ENCODE data around the gene SRGAP3.

The SRGAP3 gene

DNA sequence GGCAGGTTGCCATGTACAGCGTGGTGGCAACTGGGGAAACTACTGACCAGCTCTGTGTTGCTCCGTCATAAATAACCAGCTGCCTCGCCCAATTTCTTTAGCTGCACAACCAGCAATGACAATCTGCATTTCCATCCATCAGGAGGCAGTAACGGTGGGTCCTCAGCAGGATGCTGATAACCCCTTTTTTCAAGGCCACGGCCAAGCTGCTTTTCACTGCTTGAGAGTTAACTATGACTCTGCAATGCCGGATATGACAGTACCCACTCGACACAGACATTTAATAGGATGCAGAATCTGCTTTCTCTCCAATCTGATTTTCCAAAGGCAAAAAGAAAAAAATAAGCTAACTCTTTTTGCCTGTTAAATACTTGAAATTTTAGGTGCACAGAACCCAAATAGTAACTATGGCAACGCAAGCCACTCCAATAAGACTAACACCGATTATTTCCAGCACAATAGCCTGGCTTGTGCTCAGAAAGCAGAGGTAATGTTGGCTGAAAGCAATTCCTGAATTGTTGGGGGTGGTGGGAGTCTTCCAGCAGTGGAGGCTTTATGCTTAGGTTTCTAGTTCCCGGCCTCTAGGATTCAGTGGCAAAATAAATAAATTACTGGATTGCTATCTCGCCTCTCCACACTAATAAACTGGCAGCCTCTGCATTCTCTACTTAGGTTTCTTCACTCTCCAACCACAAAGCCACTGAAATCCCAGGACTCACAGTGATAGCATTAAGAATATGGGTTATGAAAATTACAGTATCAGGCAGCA lies 31.2 kb upstream of the SRGAP3 start:
- Histone ChIP-seq H3K27ac (ENCODE audit: low read depth, low read length, severe bottlenecking) (peak overlapping the region; percentile 92), H3K9me3 (ENCODE audit: control insufficient read depth, low read length) (no peaks in the 10 kb centered on the region), H3K36me3 (ENCODE audit: control insufficient read depth, insufficient read depth, low read length) (no peaks in the 10 kb centered on the region), H3K4me1 (ENCODE audit: control insufficient read depth, insufficient read depth, low read length, poor library complexity, severe bottlenecking) (peaks cover 7% of the 10 kb centered on the region), H3K4me3 (ENCODE audit: extremely low read depth, insufficient read depth, low read length, poor library complexity, severe bottlenecking) (no peak overlapping the region)
- 60 to 66% methylated on average over 6 to 8 of the region's 11 CpGs for WGBS, 2 experiments (ENCODE audit: insufficient coverage in 2 of 2)

DNA sequence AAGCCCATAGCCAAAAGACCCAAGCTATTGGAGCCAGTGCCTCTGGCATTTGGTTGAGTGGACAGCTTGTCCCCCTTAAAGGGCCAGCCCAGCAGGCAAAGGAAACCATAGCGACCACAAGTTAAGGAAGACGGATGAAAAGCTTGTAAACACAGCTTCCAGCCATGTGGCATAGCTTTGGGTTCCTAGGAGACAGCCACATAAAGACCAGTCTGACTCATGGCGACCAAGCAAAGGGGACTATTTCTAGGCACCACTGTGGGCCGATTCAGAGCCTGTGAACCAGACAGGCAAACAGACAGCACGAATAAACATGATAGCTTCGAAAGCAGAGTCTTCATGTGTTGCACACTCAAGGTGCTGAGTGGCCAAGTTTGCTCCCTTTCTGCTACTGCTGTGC lies 30.5 kb upstream of the SRGAP3 start:
- 49% methylated on average over 6 of the region's 6 CpGs for whole genome bisulfite sequencing, 2 experiments (ENCODE audit: insufficient coverage in 2 of 2)
- H3K36me3 ChIP-seq (ENCODE audit: control insufficient read depth, insufficient read depth, low read length) = no peaks in the 10 kb centered on the region
- peaks cover 7% of the 10 kb centered on the region for H3K4me1 ChIP-seq (ENCODE audit: control insufficient read depth, insufficient read depth, low read length, poor library complexity, severe bottlenecking)
- peak overlapping the region; percentile 92 for H3K27ac ChIP-seq (ENCODE audit: low read depth, low read length, severe bottlenecking)
- H3K9me3 ChIP-seq (ENCODE audit: control insufficient read depth, low read length) = no peaks in the 10 kb centered on the region
- no peak overlapping the region for H3K4me3 ChIP-seq (ENCODE audit: extremely low read depth, insufficient read depth, low read length, poor library complexity, severe bottlenecking)

DNA sequence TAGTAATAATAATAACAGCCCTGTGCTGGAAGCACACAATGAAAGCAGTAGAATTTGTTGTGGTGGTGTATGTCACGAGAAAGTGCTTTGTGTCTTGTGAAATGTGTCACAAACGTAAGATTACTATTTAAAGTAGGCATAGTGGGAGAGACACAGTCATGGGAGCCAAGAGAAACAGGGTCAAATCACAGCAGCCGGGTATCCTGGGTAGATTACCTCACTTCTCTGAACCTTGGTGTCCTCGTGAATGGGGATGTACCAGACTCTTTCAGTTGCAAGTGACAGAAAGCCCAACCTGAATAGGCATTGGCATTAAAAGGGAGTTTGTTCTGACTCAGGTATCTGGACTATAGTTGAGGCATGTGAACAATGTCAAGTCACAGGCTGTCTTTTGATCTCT lies 29.1 kb upstream of the SRGAP3 start:
- Histone ChIP-seq H3K27ac (ENCODE audit: low read depth, low read length, severe bottlenecking) (no peak overlapping the region), H3K9me3 (ENCODE audit: control insufficient read depth, low read length) (no peaks in the 10 kb centered on the region), H3K36me3 (ENCODE audit: control insufficient read depth, insufficient read depth, low read length) (no peaks in the 10 kb centered on the region), H3K4me3 (ENCODE audit: extremely low read depth, insufficient read depth, low read length, poor library complexity, severe bottlenecking) (no peak overlapping the region), H3K4me1 (ENCODE audit: control insufficient read depth, insufficient read depth, low read length, poor library complexity, severe bottlenecking) (peaks cover 7% of the 10 kb centered on the region)
- WGBS, 2 experiments (ENCODE audit: insufficient coverage in 2 of 2) = 73 to 78% methylated on average over 4 of the region's 4 CpGs

DNA sequence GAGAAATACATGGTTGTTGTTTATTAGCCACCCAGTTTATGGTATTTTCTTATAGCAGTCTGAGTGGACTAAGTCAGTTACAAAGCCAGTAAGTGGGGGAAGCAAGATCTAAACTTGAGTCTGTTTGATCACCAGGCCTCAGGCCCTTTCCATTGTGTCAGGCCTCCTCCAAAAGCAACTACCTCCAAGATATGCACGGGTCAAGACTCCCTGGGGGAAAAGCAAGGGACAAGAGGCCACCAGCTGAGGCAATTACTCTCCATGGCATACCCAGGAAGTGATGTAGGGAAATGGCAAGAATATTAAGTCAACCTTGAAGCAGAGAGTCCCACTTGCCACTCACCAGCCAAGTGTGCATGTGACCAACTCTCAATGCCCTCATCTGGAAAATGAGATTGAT lies 28.6 kb upstream of the SRGAP3 start:
- H3K4me1 ChIP-seq (ENCODE audit: control insufficient read depth, insufficient read depth, low read length, poor library complexity, severe bottlenecking) = peaks cover 7% of the 10 kb centered on the region
- WGBS, 2 experiments (ENCODE audit: insufficient coverage in 2 of 2) = no CpG with 5 or more reads among the region's 1 CpG
- no peak overlapping the region for H3K27ac ChIP-seq (ENCODE audit: low read depth, low read length, severe bottlenecking)
- H3K4me3 ChIP-seq (ENCODE audit: extremely low read depth, insufficient read depth, low read length, poor library complexity, severe bottlenecking) = no peak overlapping the region
- H3K9me3 ChIP-seq (ENCODE audit: control insufficient read depth, low read length) = no peaks in the 10 kb centered on the region
- H3K36me3 ChIP-seq (ENCODE audit: control insufficient read depth, insufficient read depth, low read length) = no peaks in the 10 kb centered on the region

DNA sequence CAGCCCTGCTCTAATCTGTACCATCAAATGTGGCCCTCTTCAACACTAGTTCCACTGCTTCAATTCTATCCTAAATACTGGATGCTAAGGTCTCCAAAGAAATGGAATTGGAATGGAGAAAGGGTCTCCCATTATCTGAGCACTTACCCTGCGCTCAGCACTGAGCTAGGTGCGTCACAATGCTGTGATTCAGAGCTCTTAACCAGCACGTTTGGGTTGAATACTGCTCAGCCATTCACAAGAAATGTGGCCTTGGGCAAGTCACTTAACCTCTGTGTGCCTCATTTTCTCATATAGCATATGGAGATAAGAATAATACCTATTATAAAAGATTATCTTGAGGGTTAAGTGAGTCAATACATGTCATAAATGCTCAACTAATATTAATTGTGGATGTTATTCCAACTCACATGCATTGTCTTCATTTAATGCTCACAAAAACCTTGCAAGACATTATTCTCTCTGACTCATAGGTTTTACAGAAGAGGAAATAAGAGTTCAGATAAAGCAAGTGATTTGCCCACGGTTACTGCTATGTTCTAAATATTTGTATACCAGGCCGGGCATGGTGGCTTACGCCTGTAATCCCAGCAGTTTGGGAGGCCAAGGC lies 27.4 kb upstream of the SRGAP3 start:
- Histone ChIP-seq H3K4me1 (ENCODE audit: control insufficient read depth, insufficient read depth, low read length, poor library complexity, severe bottlenecking) (peaks cover 7% of the 10 kb centered on the region), H3K27ac (ENCODE audit: low read depth, low read length, severe bottlenecking) (no peak overlapping the region)
- 83 to 88% methylated on average over 5 of the region's 6 CpGs for WGBS, 2 experiments (ENCODE audit: insufficient coverage in 2 of 2)

DNA sequence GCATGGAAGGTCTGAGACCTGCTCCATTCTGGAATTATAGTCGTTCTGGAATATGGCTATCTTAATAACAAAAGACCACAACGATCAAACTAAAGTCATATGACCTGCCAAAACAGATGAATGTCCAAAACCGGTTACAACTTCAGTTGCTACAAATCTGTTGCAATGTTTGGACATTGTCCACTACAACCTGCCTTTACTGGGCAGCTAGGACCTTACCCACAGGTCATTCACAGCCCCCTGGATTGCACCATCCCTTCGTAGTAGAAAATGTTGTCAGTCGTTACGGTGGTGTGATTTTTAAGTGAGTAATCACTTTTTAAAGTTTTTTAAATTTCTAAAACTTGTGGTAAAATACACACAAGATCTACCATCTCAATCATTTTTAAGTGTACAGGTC lies 22.5 kb upstream of the SRGAP3 start:
- H3K36me3 ChIP-seq (ENCODE audit: control insufficient read depth, insufficient read depth, low read length) = no peaks in the 10 kb centered on the region
- 67% methylated on average over 3 of the region's 6 CpGs for WGBS, 2 experiments (ENCODE audit: insufficient coverage in 2 of 2)
- H3K4me3 ChIP-seq (ENCODE audit: extremely low read depth, insufficient read depth, low read length, poor library complexity, severe bottlenecking) = no peak overlapping the region
- H3K9me3 ChIP-seq (ENCODE audit: control insufficient read depth, low read length) = no peaks in the 10 kb centered on the region
- no peak overlapping the region for H3K27ac ChIP-seq (ENCODE audit: low read depth, low read length, severe bottlenecking)
- no peaks in the 10 kb centered on the region for H3K4me1 ChIP-seq (ENCODE audit: control insufficient read depth, insufficient read depth, low read length, poor library complexity, severe bottlenecking)

More for the DNA sequence above, 27.4 kb upstream of the SRGAP3 start:
- Histone ChIP-seq H3K36me3 (ENCODE audit: control insufficient read depth, insufficient read depth, low read length) (no peaks in the 10 kb centered on the region), H3K4me3 (ENCODE audit: extremely low read depth, insufficient read depth, low read length, poor library complexity, severe bottlenecking) (no peak overlapping the region), H3K9me3 (ENCODE audit: control insufficient read depth, low read length) (no peaks in the 10 kb centered on the region)

DNA sequence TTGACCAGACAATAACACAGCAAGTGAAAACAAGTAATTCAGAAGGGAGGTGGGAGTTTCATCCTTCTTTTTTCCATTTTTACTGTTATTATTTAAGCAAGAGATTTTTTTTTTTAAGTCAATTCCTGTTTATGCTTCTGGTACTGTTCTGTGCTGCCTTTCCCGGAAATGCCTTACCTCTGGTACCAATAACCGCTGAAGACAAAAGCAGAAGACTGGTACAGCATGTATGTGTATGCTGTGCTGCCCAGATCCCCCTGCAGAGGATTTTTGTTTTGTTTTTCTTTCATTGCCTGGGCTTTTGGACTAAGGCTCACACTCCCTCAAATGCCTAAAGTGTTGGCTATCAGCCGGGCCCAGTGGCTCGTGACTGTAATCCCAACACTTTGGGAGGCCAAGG lies 21.3 kb upstream of the SRGAP3 start:
- Histone ChIP-seq H3K4me3 (ENCODE audit: extremely low read depth, insufficient read depth, low read length, poor library complexity, severe bottlenecking) (no peak overlapping the region), H3K27ac (ENCODE audit: low read depth, low read length, severe bottlenecking) (no peak overlapping the region), H3K9me3 (ENCODE audit: control insufficient read depth, low read length) (no peaks in the 10 kb centered on the region), H3K4me1 (ENCODE audit: control insufficient read depth, insufficient read depth, low read length, poor library complexity, severe bottlenecking) (no peaks in the 10 kb centered on the region), H3K36me3 (ENCODE audit: control insufficient read depth, insufficient read depth, low read length) (no peaks in the 10 kb centered on the region)
- WGBS, 2 experiments (ENCODE audit: insufficient coverage in 2 of 2) = 91 to 100% methylated on average over 3 to 4 of the region's 4 CpGs

DNA sequence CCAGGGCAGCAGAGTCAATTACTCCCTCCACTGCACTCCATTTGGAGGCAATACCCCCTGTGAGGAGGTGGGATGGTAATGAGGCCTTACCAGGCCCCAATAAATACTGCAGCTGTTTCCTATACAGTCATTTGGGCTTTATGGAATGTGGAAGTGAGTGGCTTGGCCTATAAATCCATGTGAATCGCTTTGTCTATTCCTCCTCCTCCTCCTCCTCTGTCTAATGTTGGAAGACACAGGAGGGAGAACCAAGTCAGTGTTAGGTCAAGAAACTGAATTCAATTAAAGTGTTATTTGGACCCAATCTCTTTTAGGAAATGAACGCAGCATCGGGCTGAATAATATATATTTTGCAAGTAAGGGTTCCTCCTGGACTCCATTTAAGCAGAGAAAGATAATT lies 17.3 kb upstream of the SRGAP3 start:
- Histone ChIP-seq H3K27ac (ENCODE audit: low read depth, low read length, severe bottlenecking) (no peak overlapping the region), H3K4me1 (ENCODE audit: control insufficient read depth, insufficient read depth, low read length, poor library complexity, severe bottlenecking) (no peaks in the 10 kb centered on the region), H3K9me3 (ENCODE audit: control insufficient read depth, low read length) (no peaks in the 10 kb centered on the region), H3K36me3 (ENCODE audit: control insufficient read depth, insufficient read depth, low read length) (no peaks in the 10 kb centered on the region), H3K4me3 (ENCODE audit: extremely low read depth, insufficient read depth, low read length, poor library complexity, severe bottlenecking) (no peak overlapping the region)
- 100% methylated on average over 2 of the region's 3 CpGs; no CpG with 5 or more reads in 1 of the 2 experiments for WGBS, 2 experiments (ENCODE audit: insufficient coverage in 2 of 2)

DNA sequence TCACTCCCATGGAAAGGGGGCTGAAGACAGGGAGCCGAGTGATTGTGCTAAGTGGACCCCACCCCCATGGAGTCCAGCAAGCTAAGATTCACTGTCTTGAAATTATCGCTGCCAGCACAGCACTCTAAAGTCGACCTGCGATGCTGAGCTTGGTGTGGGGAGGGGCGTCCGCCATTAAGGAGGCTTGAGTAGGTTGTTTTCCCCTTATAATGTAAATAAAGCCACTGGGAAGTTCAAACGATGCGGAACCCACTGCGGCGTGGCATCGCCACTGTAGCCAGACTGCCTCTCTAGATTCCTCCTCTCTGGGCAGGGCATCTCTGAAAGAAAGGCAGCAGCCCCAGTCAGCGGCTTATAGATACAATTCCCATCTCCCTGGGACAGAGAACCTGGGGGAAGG lies 10.9 kb upstream of the SRGAP3 start:
- Histone ChIP-seq H3K27ac (ENCODE audit: low read depth, low read length, severe bottlenecking) (no peak overlapping the region), H3K4me1 (ENCODE audit: control insufficient read depth, insufficient read depth, low read length, poor library complexity, severe bottlenecking) (no peaks in the 10 kb centered on the region), H3K36me3 (ENCODE audit: control insufficient read depth, insufficient read depth, low read length) (no peaks in the 10 kb centered on the region), H3K4me3 (ENCODE audit: extremely low read depth, insufficient read depth, low read length, poor library complexity, severe bottlenecking) (no peak overlapping the region), H3K9me3 (ENCODE audit: control insufficient read depth, low read length) (peaks cover 5% of the 10 kb centered on the region)
- WGBS, 2 experiments (ENCODE audit: insufficient coverage in 2 of 2) = 55 to 60% methylated on average over 1 to 7 of the region's 12 CpGs

DNA sequence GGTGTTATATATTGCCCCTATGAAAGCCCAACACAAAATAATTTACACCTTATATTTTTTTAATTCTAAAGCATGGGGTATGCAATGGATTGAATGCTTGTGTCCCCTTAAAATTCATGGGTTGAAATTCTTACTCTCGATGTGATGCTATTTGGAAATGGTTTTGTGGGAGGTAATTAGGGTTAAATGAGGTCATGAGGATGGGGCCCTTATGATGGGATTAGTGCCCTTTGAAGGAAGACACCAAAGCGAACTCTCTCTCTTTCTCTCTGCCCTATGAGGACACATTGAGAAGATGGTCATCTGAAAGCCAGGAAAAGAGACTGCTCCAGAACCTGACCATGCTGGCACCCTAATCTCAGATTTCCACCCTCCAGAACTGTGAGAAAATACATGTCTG lies 7.6 kb upstream of the SRGAP3 start:
- no peak overlapping the region for H3K4me3 ChIP-seq (ENCODE audit: extremely low read depth, insufficient read depth, low read length, poor library complexity, severe bottlenecking)
- no peaks in the 10 kb centered on the region for H3K36me3 ChIP-seq (ENCODE audit: control insufficient read depth, insufficient read depth, low read length)
- H3K27ac ChIP-seq (ENCODE audit: low read depth, low read length, severe bottlenecking) = no peak overlapping the region
- H3K4me1 ChIP-seq (ENCODE audit: control insufficient read depth, insufficient read depth, low read length, poor library complexity, severe bottlenecking) = no peaks in the 10 kb centered on the region
- peaks cover 5% of the 10 kb centered on the region for H3K9me3 ChIP-seq (ENCODE audit: control insufficient read depth, low read length)
- WGBS, 2 experiments (ENCODE audit: insufficient coverage in 2 of 2) = 83 to 94% methylated on average over 1 to 2 of the region's 2 CpGs

DNA sequence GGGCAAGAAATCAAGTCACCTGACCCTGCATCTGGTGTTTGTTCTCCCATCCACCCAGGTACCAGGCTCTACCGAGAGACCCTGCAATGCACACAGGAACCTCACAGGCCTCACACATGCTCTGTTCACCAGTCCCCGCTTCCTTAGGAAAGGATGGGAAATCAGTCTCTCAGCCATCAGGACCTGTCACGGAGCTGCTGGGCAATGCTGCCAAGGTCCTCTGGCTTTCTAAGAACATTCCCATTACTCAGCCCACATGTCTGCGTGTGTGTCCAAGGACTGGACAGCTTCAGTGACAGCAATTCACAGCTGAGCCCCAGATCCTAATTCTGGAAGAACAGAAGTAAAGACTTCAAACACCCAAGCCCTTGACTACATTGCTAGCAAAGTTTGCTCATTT lies 6.5 kb upstream of the SRGAP3 start:
- Histone ChIP-seq H3K9me3 (ENCODE audit: control insufficient read depth, low read length) (peaks cover 5% of the 10 kb centered on the region), H3K4me3 (ENCODE audit: extremely low read depth, insufficient read depth, low read length, poor library complexity, severe bottlenecking) (no peak overlapping the region), H3K27ac (ENCODE audit: low read depth, low read length, severe bottlenecking) (no peak overlapping the region), H3K4me1 (ENCODE audit: control insufficient read depth, insufficient read depth, low read length, poor library complexity, severe bottlenecking) (no peaks in the 10 kb centered on the region), H3K36me3 (ENCODE audit: control insufficient read depth, insufficient read depth, low read length) (no peaks in the 10 kb centered on the region)
- WGBS, 2 experiments (ENCODE audit: insufficient coverage in 2 of 2) = 95 to 97% methylated on average over 3 to 4 of the region's 4 CpGs

Measured in mesodermal cell (in vitro differentiated cells).